SH-SY5Y (cell line): ENCODE data around the gene ESPN.

Experiments
- GATA2 ChIP-seq: IDR thresholded peaks from 2 replicates; pipeline ENCODE4 v1.6.1; 2011; ENCODE audit warnings: mild to moderate bottlenecking, low read depth, low read length
- GATA3 ChIP-seq: IDR thresholded peaks from 2 replicates; pipeline ENCODE4 v1.6.1; 2011; ENCODE audit warnings: low read depth, mild to moderate bottlenecking, low read length, moderate library complexity

ESPN gene

DNA sequence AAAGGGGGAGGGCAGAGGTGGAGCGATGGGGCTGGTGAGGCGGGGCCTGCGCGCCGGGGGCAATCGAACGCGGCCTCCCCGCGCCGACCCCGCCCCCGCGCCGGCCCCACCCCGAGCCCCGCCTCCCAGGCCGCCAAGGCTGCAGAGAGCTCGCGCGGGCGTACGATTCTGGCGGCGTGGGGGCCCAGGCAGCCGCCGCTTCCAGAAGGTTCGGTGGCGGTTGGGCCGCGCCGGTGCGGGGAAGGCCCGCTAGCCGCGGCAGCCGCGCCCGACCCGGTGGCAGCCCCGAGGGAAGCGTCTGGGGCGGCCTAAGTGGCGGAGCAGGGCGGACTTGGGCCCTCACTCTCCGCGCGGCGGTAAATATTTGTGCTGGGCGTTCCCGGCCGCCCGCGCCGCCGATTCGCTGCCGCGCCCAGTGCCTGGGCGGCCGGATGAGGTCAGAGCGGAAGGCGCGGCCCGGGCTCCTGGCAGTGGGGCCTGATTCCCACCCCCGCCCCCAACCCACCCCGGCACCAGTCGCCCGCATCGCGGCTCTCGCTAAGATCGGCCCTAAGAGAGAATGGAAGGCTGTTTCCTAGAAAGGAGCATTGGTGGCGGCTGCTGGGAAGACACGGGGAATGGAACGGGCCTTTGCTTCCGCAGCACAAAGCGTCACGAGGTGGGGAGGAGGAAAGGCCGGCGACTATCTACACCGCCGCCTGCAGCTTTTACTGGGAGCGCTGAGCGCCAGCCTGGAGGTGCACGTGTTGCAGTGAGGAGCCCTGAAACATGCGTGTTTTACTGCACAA, 31.0 kb upstream of the ESPN start, which contains the start of gene ACOT7:
Gene ACOT7, minus strand, starts transcription at position 368 of the 788 bp plus-strand sequence. CDS start 368 bp downstream, outside the sequence.
- TF ChIP-seq GATA2 (no peak), GATA3 (no peak)

DNA sequence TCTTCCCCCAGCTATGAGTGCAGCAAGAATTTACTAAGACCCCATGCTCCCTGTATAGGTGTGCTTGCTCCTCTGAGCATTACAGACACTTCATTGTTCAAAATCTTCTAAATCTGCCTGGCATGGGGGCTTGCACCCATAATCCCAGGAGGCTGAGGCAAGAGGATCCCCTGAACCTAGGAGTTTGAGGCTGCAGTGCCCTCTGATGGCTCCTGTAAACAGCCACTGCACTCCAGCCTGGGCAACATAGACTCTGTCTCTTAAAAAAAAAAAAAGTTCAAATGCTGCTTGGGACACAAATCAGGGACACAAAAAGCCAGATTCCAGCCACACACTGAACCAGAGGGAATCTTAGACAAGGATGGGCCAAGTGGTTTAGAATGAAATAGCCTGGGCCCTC, 27.6 kb upstream of the ESPN start:
- no peak for TF ChIP-seq GATA2
- TF ChIP-seq GATA3 = no peak

- no peak for TF ChIP-seq GATA3
- TF ChIP-seq GATA2 = no peak
Observed at GRCh38 chr1:6397844-6398441, 26.6 kb upstream of the ESPN start.

DNA sequence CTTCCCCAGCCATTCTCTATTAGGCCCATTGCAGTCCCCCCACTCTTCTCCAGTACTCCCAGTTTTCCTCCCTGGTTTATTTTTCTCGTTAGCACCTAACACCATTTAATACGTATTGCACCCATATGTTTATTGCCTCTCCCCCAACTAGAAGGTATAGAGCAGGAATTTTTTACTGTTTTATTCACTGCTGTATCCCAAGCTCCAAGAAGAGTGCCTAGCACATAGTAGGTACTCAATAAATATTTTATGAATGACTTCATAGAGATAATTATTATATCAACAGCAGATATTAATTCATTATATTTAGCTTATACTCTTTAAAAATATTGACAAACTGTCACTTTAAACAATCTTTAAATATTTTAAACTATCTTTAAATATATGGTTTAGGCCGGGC, 25.3 kb upstream of the ESPN start:
- TF ChIP-seq GATA2 (no peak), GATA3 (no peak)

DNA sequence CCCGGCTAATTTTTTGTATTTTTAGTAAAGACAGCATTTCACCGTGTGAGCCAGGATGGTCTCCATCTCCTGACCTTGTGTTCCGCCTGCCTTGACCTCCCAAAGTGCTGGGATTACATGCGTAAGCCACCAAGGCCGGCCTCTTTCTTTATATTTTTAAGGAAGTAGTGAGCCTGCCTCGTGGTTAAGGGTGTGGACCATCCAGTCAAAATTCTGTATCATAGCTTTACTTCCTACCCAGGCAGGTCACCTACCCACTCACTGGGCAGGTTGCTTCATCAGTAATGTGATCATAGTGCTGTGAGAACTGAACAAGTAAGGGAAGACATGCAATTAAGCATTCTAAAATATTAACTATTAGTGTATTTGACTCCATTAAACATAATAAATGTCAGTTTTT, 22.9 kb upstream of the ESPN start:
- TF ChIP-seq GATA3 = no peak
- no peak for TF ChIP-seq GATA2

DNA sequence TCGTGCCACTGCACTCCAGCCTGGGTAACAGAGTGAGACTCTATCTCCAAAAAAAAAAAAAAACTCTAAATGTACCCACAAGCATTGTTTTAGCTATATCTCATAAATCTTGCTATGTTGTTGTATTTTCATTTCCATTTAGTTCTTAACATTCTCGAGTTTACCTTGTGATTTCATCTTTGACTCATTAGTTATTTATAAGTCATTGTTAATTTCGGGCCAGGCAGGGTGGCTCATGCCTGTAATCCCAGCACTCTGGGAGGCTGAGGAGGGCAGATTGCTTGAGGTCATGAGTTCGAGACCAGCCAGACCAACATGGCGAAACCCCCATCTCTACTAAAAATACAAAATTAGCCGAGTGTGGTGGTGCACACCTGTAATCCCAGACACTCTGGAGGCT, 16.6 kb upstream of the ESPN start:
- no peak for TF ChIP-seq GATA3
- no peak for TF ChIP-seq GATA2

- TF ChIP-seq GATA2 (no peak), GATA3 (no peak)
Observed at GRCh38 chr1:6409053-6409452, 15.5 kb upstream of the ESPN start.

GRCh38 chr1:6409733-6410132, 14.8 kb upstream of the ESPN start:
- no peak for TF ChIP-seq GATA2
- no peak for TF ChIP-seq GATA3

DNA sequence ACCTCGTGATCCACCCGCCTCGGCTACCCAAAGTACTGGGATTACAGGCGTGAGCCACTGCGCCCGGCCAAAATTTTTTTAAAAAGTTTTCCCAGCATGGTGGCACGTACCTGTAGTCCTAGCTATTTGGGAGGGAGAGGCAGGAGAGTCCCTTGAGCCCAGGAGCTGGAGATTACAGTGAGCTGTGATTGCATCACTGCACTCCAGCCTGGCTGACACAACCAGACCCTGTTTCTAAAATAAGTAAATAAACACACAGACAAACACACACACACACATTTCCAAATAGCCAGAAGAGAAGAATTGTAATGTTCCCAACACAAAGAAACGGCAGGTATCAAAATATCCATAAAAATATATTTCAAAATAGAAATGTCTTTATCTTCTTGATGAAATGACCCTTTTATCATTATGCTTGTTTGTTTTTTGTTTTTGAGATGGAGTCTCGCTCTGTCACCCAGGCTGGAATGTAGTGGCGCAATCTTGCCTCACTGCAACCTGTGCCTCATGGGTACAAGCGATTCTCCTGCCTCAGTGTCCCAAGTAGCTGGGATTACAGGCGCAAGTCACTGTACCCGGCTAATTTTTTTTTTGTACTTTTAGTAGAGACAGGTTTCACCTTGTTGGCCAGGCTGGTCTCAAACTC, 14.2 kb upstream of the ESPN start:
- TF ChIP-seq GATA2 (no peak), GATA3 (no peak)

DNA sequence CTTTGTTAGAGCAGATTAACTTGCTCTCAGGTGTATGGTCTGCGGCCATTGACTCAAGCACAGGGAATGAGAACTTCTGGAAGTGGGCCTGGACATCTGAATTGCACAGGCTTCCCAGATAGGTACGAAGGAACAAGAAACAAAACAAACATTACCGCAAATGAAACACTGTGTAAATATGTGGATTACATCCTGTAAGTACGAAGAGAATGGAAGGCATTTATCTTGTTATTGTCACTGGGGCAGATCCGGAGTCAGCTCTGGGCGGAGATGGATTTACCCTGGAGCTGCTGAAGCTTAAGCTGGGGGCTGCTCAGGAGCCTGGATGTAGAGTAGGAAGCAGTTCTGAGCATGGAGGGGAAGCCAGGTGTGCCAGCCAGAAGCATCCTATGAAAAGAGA, 11.7 kb upstream of the ESPN start:
- no peak for TF ChIP-seq GATA3
- no peak for TF ChIP-seq GATA2

- no peak for TF ChIP-seq GATA3
- TF ChIP-seq GATA2 = no peak
Observed at GRCh38 chr1:6414443-6414844, 10.1 kb upstream of the ESPN start.

DNA sequence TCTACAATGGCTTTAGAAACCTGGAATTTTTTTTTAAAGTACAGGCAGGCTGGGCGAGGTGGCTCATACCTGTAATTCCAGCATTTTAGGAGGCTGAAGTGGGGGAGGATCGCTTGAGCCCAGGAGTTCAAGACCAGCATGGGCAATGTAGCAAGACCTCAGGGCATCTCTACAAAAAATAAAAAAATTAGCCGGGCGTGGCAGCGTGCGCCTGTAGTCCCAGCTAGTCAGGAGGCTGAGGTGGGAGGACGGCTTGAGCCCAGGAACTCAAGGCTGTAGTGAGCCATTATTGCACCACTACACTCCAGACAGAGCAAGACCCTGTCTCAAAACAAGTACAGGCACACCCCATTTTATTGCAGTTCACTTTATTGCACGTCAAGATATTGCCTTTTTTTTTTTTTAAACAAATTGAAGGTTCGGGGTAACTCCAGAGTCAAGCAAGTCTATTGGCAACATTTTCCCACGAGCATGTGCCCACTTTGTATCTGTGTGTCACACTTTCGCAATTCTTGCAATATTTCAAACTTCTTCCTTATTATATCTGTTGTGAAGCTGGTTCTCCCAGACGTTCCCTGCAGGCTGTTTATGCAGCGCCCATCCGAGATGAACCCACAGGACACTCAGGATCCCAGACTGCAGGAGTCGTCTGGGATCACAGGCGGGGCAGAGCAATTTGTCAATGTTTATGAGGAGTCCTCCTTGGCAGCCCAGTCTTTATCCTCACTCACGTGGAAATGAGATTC, 9.5 kb upstream of the ESPN start:
- TF ChIP-seq GATA2 = no peak
- no peak for TF ChIP-seq GATA3

DNA sequence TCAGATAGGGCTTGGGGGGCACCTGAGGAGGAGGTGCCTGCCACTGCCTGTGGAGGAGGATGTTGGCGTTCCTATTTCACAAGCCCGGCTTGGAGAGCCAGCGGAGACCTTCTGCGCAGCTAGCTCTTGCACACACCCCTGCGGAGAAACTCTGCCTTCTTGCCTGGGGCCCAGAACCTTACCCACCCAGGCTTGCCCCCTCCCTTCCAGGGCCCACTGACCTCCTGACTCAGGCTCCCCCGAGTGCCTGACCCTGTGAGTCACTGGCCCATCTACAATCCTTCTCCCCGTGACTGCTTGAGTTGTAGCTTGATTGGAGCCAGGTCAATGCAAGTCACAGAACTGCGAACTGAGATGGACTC, 8.3 kb upstream of the ESPN start:
- no peak for TF ChIP-seq GATA2
- TF ChIP-seq GATA3 = no peak

- TF ChIP-seq GATA2 (no peak), GATA3 (no peak)
Observed at GRCh38 chr1:6416906-6417305, 7.7 kb upstream of the ESPN start.

- TF ChIP-seq GATA2 (no peak), GATA3 (no peak)
Observed at GRCh38 chr1:6417961-6418667, 6.5 kb upstream of the ESPN start.
